ENCODE data around the gene HMGCS2. TPM values are rescaled to one million over a fixed set of nuclear protein-coding genes. Genes with fewer than 3 reads are reported as not detected.

Gene HMGCS2
- total RNA-seq, 5 donors from 2014 or later (not counting 1 experiment from before 2014, with no cell fraction given), result 0.35 to 0.82 (median 0.56) TPM; not detected in 2

GRCh38 chr1:119778886-119779560 is 10.3 kb upstream of the HMGCS2 start:
- Histone ChIP-seq H3K36me3 (ENCODE audit: control insufficient read depth in 2 of 2, extremely low read depth in 1 of 2, insufficient read depth in 1 of 2, low read length in 1 of 2) (no peaks in the 10 kb centered on the region), H3K4me1 (ENCODE audit: control insufficient read depth in 1 of 2, extremely low read depth in 1 of 2, insufficient read depth in 2 of 2, low read length in 2 of 2) (no peaks in the 10 kb centered on the region), H3K4me3 (ENCODE audit: control insufficient read depth in 1 of 2, extremely low read depth in 1 of 2, low read length in 1 of 2) (no peak overlapping the region), H3K27ac (ENCODE audit: low read length) (no peak overlapping the region), H3K9me3 (no peaks in the 10 kb centered on the region), H3K27me3 (replicated peaks in 1 of 2; ENCODE audit: control insufficient read depth in 2 of 2, extremely low read depth in 1 of 2, insufficient read depth in 2 of 2, low read length in 1 of 2) (peaks cover 0 to 5% of the 10 kb centered on the region in 2 experiments)
- ATAC-seq (replicated peaks in 1 of 4) (no peak), DNase-seq (no peak)
- Mint-ChIP-seq H3K4me3 (no peak overlapping the region), H3K9me3 (no peaks in the 10 kb centered on the region), H3K27ac (no peak overlapping the region), H3K27me3 (peaks cover 3 to 7% of the 10 kb centered on the region in 2 donors), H3K4me1 (no peaks in the 10 kb centered on the region), H3K36me3 (no peaks in the 10 kb centered on the region)
- POLR2A ChIA-PET, result no interaction called here
- WGBS (ENCODE audit: insufficient coverage), result 92% methylated on average over 9 of the region's 13 CpGs
- CTCF ChIA-PET, result no interaction called here

DNA sequence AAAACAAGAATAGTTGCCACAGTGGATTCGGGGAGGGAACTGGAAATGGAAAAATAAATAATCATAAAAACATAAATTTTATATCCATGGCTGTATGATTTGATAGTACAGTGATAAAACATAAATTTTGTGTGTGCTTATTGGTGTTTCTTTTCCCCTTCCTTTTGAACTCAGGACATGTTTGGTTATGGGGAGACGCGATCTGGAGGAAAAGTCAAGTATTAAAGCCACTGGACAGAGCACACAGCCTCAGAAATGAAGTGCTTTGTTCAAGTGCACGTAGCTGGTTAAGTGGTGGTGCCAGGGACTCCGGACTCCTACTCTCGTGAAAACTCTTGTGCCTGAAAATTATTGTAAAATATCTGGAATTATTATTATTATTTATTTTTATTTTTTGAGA is 9.7 kb upstream of the HMGCS2 start:
- Histone ChIP-seq H3K27me3 (replicated peaks in 1 of 2; ENCODE audit: control insufficient read depth in 2 of 2, extremely low read depth in 1 of 2, insufficient read depth in 2 of 2, low read length in 1 of 2) (peaks cover 0 to 5% of the 10 kb centered on the region in 2 experiments), H3K4me1 (ENCODE audit: control insufficient read depth in 1 of 2, extremely low read depth in 1 of 2, insufficient read depth in 2 of 2, low read length in 2 of 2) (no peaks in the 10 kb centered on the region), H3K4me3 (ENCODE audit: control insufficient read depth in 1 of 2, extremely low read depth in 1 of 2, low read length in 1 of 2) (no peak overlapping the region), H3K9me3 (no peaks in the 10 kb centered on the region), H3K27ac (ENCODE audit: low read length) (no peak overlapping the region), H3K36me3 (ENCODE audit: control insufficient read depth in 2 of 2, extremely low read depth in 1 of 2, insufficient read depth in 1 of 2, low read length in 1 of 2) (no peaks in the 10 kb centered on the region)
- POLR2A ChIA-PET, result no interaction called here
- CTCF ChIA-PET, result no interaction called here
- Mint-ChIP-seq H3K27ac (no peak overlapping the region), H3K9me3 (no peaks in the 10 kb centered on the region), H3K36me3 (no peaks in the 10 kb centered on the region), H3K4me1 (no peaks in the 10 kb centered on the region), H3K27me3 (peaks cover 7% of the 10 kb centered on the region in 2 donors), H3K4me3 (no peak overlapping the region)
- no peak for ATAC-seq (replicated peaks in 1 of 4)
- no CpG with 5 or more reads among the region's 6 CpGs for WGBS (ENCODE audit: insufficient coverage)
- no peak for DNase-seq

GRCh38 chr1:119774746-119775490 is 6.2 kb upstream of the HMGCS2 start:
- WGBS (ENCODE audit: insufficient coverage), result 60% methylated on average over 1 of the region's 7 CpGs

DNA sequence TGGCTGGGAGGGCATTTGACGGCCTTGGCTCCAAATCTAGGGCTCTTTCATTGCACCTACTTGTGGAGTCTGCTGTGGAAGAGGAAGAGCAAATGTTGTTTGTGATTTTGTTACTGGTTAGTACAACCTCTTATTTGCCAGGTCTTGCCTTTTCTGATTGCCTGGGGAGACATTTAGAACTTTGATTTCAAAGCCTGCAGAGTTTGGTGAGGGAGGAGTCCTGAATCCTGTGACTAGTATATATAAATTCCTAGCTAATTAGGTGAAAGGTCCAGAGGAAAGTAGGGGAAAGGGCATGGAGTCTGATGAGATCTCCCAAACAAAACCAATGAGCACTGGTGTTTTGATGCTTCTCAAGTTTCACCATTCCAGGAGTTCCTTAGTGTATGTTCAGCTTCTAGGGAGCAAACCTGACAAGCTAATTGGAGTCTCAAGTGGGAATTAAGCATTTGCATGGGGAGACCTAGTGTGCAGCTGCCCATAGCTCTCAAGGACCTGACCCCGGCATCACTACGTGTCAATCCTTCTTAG is 5.1 kb upstream of the HMGCS2 start:
- H3K27ac ChIP-seq (ENCODE audit: low read length), result no peak overlapping the region
- H3K9me3 ChIP-seq, result no peaks in the 10 kb centered on the region
- POLR2A ChIA-PET, result no interaction called here
- DNase-seq (no peak), ATAC-seq (replicated peaks in 1 of 4) (no peak)
- no peaks in the 10 kb centered on the region for H3K36me3 ChIP-seq (ENCODE audit: control insufficient read depth in 2 of 2, extremely low read depth in 1 of 2, insufficient read depth in 1 of 2, low read length in 1 of 2)
- peaks cover 0 to 8% of the 10 kb centered on the region in 2 experiments for H3K27me3 ChIP-seq (replicated peaks in 1 of 2; ENCODE audit: control insufficient read depth in 2 of 2, extremely low read depth in 1 of 2, insufficient read depth in 2 of 2, low read length in 1 of 2)
- CTCF ChIA-PET, result no interaction called here
- no peak overlapping the region for H3K4me3 Mint-ChIP-seq
- H3K27me3 Mint-ChIP-seq, result peaks cover 4 to 9% of the 10 kb centered on the region in 2 donors
- H3K9me3 Mint-ChIP-seq, result no peaks in the 10 kb centered on the region
- H3K36me3 Mint-ChIP-seq, result no peaks in the 10 kb centered on the region
- H3K4me3 ChIP-seq (ENCODE audit: control insufficient read depth in 1 of 2, extremely low read depth in 1 of 2, low read length in 1 of 2), result no peak overlapping the region
- no peak overlapping the region for H3K27ac Mint-ChIP-seq
- no peaks in the 10 kb centered on the region for H3K4me1 Mint-ChIP-seq
- H3K4me1 ChIP-seq (ENCODE audit: control insufficient read depth in 1 of 2, extremely low read depth in 1 of 2, insufficient read depth in 2 of 2, low read length in 2 of 2), result no peaks in the 10 kb centered on the region
- WGBS (ENCODE audit: insufficient coverage), result 90% methylated on average over 2 of the region's 3 CpGs

More at GRCh38 chr1:119774746-119775490, 6.2 kb upstream of the HMGCS2 start:
- Mint-ChIP-seq H3K27me3 (peaks cover 5 to 7% of the 10 kb centered on the region in 2 donors), H3K27ac (no peak overlapping the region), H3K4me3 (no peak overlapping the region), H3K4me1 (no peaks in the 10 kb centered on the region), H3K9me3 (no peaks in the 10 kb centered on the region), H3K36me3 (no peaks in the 10 kb centered on the region)
- no peak for ATAC-seq (replicated peaks in 1 of 4)
- no peaks in the 10 kb centered on the region for H3K4me1 ChIP-seq (ENCODE audit: control insufficient read depth in 1 of 2, extremely low read depth in 1 of 2, insufficient read depth in 2 of 2, low read length in 2 of 2)
- H3K36me3 ChIP-seq (ENCODE audit: control insufficient read depth in 2 of 2, extremely low read depth in 1 of 2, insufficient read depth in 1 of 2, low read length in 1 of 2), result no peaks in the 10 kb centered on the region
- H3K9me3 ChIP-seq, result no peaks in the 10 kb centered on the region
- ChIA-PET POLR2A (no interaction called here), CTCF (no interaction called here)
- DNase-seq, result no peak
- no peak overlapping the region for H3K27ac ChIP-seq (ENCODE audit: low read length)
- no peak overlapping the region for H3K4me3 ChIP-seq (ENCODE audit: control insufficient read depth in 1 of 2, extremely low read depth in 1 of 2, low read length in 1 of 2)
- H3K27me3 ChIP-seq (replicated peaks in 1 of 2; ENCODE audit: control insufficient read depth in 2 of 2, extremely low read depth in 1 of 2, insufficient read depth in 2 of 2, low read length in 1 of 2), result peaks cover 0 to 5% of the 10 kb centered on the region in 2 experiments

GRCh38 chr1:119772298-119772697 is 3.6 kb upstream of the HMGCS2 start:
- CTCF ChIA-PET, result no interaction called here
- POLR2A ChIA-PET, result no interaction called here
- ATAC-seq (replicated peaks in 1 of 4), result no peak
- no CpG with 5 or more reads among the region's 2 CpGs for WGBS (ENCODE audit: insufficient coverage)
- H3K36me3 Mint-ChIP-seq, result no peaks in the 10 kb centered on the region
- no peak overlapping the region for H3K27ac Mint-ChIP-seq
- H3K4me3 Mint-ChIP-seq, result no peak overlapping the region
- H3K9me3 Mint-ChIP-seq, result no peaks in the 10 kb centered on the region
- H3K4me1 ChIP-seq (ENCODE audit: control insufficient read depth in 1 of 2, extremely low read depth in 1 of 2, insufficient read depth in 2 of 2, low read length in 2 of 2), result no peaks in the 10 kb centered on the region
- no peak overlapping the region for H3K4me3 ChIP-seq (ENCODE audit: control insufficient read depth in 1 of 2, extremely low read depth in 1 of 2, low read length in 1 of 2)
- H3K36me3 ChIP-seq (ENCODE audit: control insufficient read depth in 2 of 2, extremely low read depth in 1 of 2, insufficient read depth in 1 of 2, low read length in 1 of 2), result no peaks in the 10 kb centered on the region
- DNase-seq, result no peak
- peaks cover 0 to 10% of the 10 kb centered on the region in 2 experiments for H3K27me3 ChIP-seq (replicated peaks in 1 of 2; ENCODE audit: control insufficient read depth in 2 of 2, extremely low read depth in 1 of 2, insufficient read depth in 2 of 2, low read length in 1 of 2)
- H3K27ac ChIP-seq (ENCODE audit: low read length), result no peak overlapping the region
- H3K27me3 Mint-ChIP-seq, result peaks cover 8 to 11% of the 10 kb centered on the region in 2 donors
- H3K4me1 Mint-ChIP-seq, result no peaks in the 10 kb centered on the region
- H3K9me3 ChIP-seq, result no peaks in the 10 kb centered on the region

GRCh38 chr1:119771770-119772169 is 3.1 kb upstream of the HMGCS2 start:
- H3K4me3 Mint-ChIP-seq, result no peak overlapping the region
- H3K27me3 ChIP-seq (replicated peaks in 1 of 2; ENCODE audit: control insufficient read depth in 2 of 2, extremely low read depth in 1 of 2, insufficient read depth in 2 of 2, low read length in 1 of 2), result peaks cover 0 to 13% of the 10 kb centered on the region in 2 experiments
- ChIA-PET CTCF (no interaction called here), POLR2A (no interaction called here)
- no peak for ATAC-seq (replicated peaks in 1 of 4)
- H3K4me3 ChIP-seq (ENCODE audit: control insufficient read depth in 1 of 2, extremely low read depth in 1 of 2, low read length in 1 of 2), result no peak overlapping the region
- H3K27me3 Mint-ChIP-seq, result peaks cover 13 to 16% of the 10 kb centered on the region in 2 donors
- H3K36me3 ChIP-seq (ENCODE audit: control insufficient read depth in 2 of 2, extremely low read depth in 1 of 2, insufficient read depth in 1 of 2, low read length in 1 of 2), result no peaks in the 10 kb centered on the region
- no peak overlapping the region for H3K27ac Mint-ChIP-seq
- no peak overlapping the region for H3K27ac ChIP-seq (ENCODE audit: low read length)
- no peaks in the 10 kb centered on the region for H3K4me1 ChIP-seq (ENCODE audit: control insufficient read depth in 1 of 2, extremely low read depth in 1 of 2, insufficient read depth in 2 of 2, low read length in 2 of 2)
- no peaks in the 10 kb centered on the region for H3K9me3 ChIP-seq
- DNase-seq, result no peak
- H3K36me3 Mint-ChIP-seq, result no peaks in the 10 kb centered on the region
- 90% methylated on average over 2 of the region's 3 CpGs for WGBS (ENCODE audit: insufficient coverage)
- no peaks in the 10 kb centered on the region for H3K9me3 Mint-ChIP-seq
- H3K4me1 Mint-ChIP-seq, result no peaks in the 10 kb centered on the region
